K562 (cell line): ENCODE data around the gene WDFY2. TPM values are rescaled to one million over a fixed set of nuclear protein-coding genes. Genes with fewer than 3 reads are reported as not detected.

Source experiments
- ATAC-seq: fragments of 200-7000 bp; cut with Tn5 transposase; 3 replicates; pipeline ENCODE4 v1.9.1; 2020; ENCODE audit warnings: moderate library complexity
- BruUV-seq: library from RNA; stranded (reverse); fragments of 400-500 nt; replicated peaks from 2 replicates; lab custom pipeline; 2021; lab: Mats Ljungman, UMichigan
- CTCF ChIA-PET: fragments of 300-600 bp; formaldehyde crosslinking; extraction: SDS; loops from one replicate; lab custom pipeline; 2021; ENCODE audit warnings: low intra/inter-chr PET ratio; lab: Yijun Ruan, JAX
- POLR2A ChIA-PET: fragments of 300-600, 350-650 bp; sonication (Branson Sonifier 250); formaldehyde crosslinking; extraction: SDS; loops from one replicate; lab custom pipeline; 2021; ENCODE audit warnings: antibody characterized with exemption, inconsistent platforms; lab: Yijun Ruan, JAX
- DNase-seq, 4 experiments: peaks; one replicate each; pipeline versions ENCODE4 v3.0.0 to v3.0.0-alpha.2; 2011 to 2018; ENCODE audit warnings: low spot score in 3 of 4, mixed read lengths in 3 of 4; ENCODE audit errors: extremely low read depth in 1 of 4
- FAIRE-seq: peaks from 2 replicates; lab custom pipeline; 2011; peaks lifted over from hg19 to GRCh38; lab: Jason Lieb, UNC
- H2AFZ ChIP-seq: 2 replicates; pipeline ENCODE4 v1.6.0; 2011; ENCODE audit warnings: low read depth, low read length, control low read depth, inconsistent platforms
- H3K27ac ChIP-seq: fragments of 200-600 bp; 3 replicates; pipeline ENCODE4 v1.8.0; 2011; ENCODE audit warnings: low read depth, mild to moderate bottlenecking, control low read depth, inconsistent platforms, low read length, moderate library complexity, mixed read lengths; ENCODE audit errors: extremely low read depth
- H3K27me3 ChIP-seq, 2 experiments: fragments of 300-600 bp in 1 of 2; 2 replicates in 1 of 2; 3 replicates in 1 of 2; pipeline versions ENCODE4 v1.6.0 to v1.8.0; 2011; ENCODE audit warnings: inconsistent platforms in 2 of 2, low read length in 2 of 2, mild to moderate bottlenecking in 1 of 2, mixed read lengths in 1 of 2, moderate library complexity in 1 of 2; ENCODE audit not compliant: control insufficient read depth in 2 of 2, insufficient read depth in 2 of 2
- H3K36me3 ChIP-seq: fragments of 300-600 bp; 3 replicates; pipeline ENCODE4 v1.8.0; 2011; ENCODE audit warnings: mild to moderate bottlenecking, low read length, inconsistent platforms; ENCODE audit not compliant: control insufficient read depth, insufficient read depth
- H3K4me1 ChIP-seq, 2 experiments: fragments of 200-600 bp in 1 of 2; replicated peaks in 1 of 2; 2 replicates in 1 of 2; 3 replicates in 1 of 2; pipeline versions ENCODE4 v1.5.1 to v1.8.0; 2011; ENCODE audit warnings: inconsistent platforms in 2 of 2, low read length in 2 of 2, mild to moderate bottlenecking in 1 of 2, mixed read lengths in 1 of 2, moderate library complexity in 1 of 2; ENCODE audit not compliant: control insufficient read depth in 2 of 2, insufficient read depth in 2 of 2
- H3K4me2 ChIP-seq: 2 replicates; pipeline ENCODE4 v1.6.1; 2011; ENCODE audit warnings: low read length, control low read depth, inconsistent platforms, mixed read lengths; ENCODE audit not compliant: insufficient read depth
- H3K4me3 ChIP-seq: fragments of 200-600 bp; sonication (generic), shearing (Covaris generic); 2 replicates; pipeline ENCODE4 v1.5.1; 2016; ENCODE audit warnings: control low read depth, inconsistent platforms
- H3K79me2 ChIP-seq: fragments of 200-600 bp; 3 replicates; pipeline ENCODE4 v1.8.0; 2011; ENCODE audit warnings: low read length, inconsistent platforms; ENCODE audit not compliant: control insufficient read depth, insufficient read depth
- H3K9ac ChIP-seq, 2 experiments: 2 replicates each; pipeline versions ENCODE4 v1.6.0 to v1.6.1; 2011; ENCODE audit warnings: low read depth in 2 of 2, low read length in 2 of 2, control low read depth in 1 of 2, inconsistent platforms in 1 of 2, mild to moderate bottlenecking in 1 of 2, mixed read lengths in 1 of 2; ENCODE audit not compliant: insufficient read depth in 1 of 2
- H3K9me1 ChIP-seq: one replicate; pipeline ENCODE4 v1.6.0; 2011; ENCODE audit warnings: inconsistent platforms, mild to moderate bottlenecking, low read length, moderate library complexity; ENCODE audit not compliant: control insufficient read depth, insufficient read depth
- H3K9me3 ChIP-seq: replicated peaks from 2 replicates; pipeline ENCODE4 v1.5.1; 2011; ENCODE audit warnings: low read depth, low read length, inconsistent platforms; ENCODE audit not compliant: control insufficient read depth, insufficient read depth
- H4K20me1 ChIP-seq: replicated peaks from 2 replicates; pipeline ENCODE4 v1.6.1; 2011; ENCODE audit warnings: low read length, inconsistent platforms, mixed read lengths; ENCODE audit not compliant: control insufficient read depth, insufficient read depth
- CEBPZ ChIP-seq: fragments of 150-350 bp; IDR thresholded peaks from 2 replicates; pipeline ENCODE4 v1.6.1; 2014; ENCODE audit warnings: low read depth, mild to moderate bottlenecking, low read length, borderline replicate concordance
- HDGF ChIP-seq: fragments of 450-650 bp; IDR thresholded peaks from 2 replicates; pipeline ENCODE4 v1.6.1; 2016
- MEIS2 ChIP-seq: fragments of 450-650 bp; IDR thresholded peaks from 2 replicates; pipeline ENCODE4 v1.6.1; 2014; ENCODE audit warnings: mild to moderate bottlenecking; ENCODE audit not compliant: partially characterized antibody
- MNT ChIP-seq, 2 experiments: fragments of 450-650 bp; conservative IDR thresholded peaks; 2 replicates each; pipeline ENCODE4 v1.6.1; 2017; ENCODE audit warnings: mild to moderate bottlenecking in 2 of 2, moderate library complexity in 2 of 2
- PBX2 ChIP-seq, 2 experiments: IDR thresholded peaks in 1 of 2; conservative IDR thresholded peaks in 1 of 2; 2 replicates each; pipeline ENCODE4 v1.6.1; 2016; ENCODE audit warnings: low read depth in 2 of 2, mild to moderate bottlenecking in 1 of 2, missing compliant biosample characterization in 1 of 2, missing genetic modification characterization in 1 of 2, moderate library complexity in 1 of 2
- RBM14 ChIP-seq: fragments of 200-400 bp; formaldehyde crosslinking; IDR thresholded peaks from 2 replicates; pipeline ENCODE4 v1.6.1; 2018; ENCODE audit warnings: low read depth, mild to moderate bottlenecking, low read length, moderate library complexity, borderline replicate concordance; ENCODE audit not compliant: insufficient read depth
- SLC30A9 ChIP-seq: fragments of 250-450 bp; sonication (Bioruptor Pico); IDR thresholded peaks from 2 replicates; pipeline ENCODE4 v1.8.0; 2022; ENCODE audit warnings: mild to moderate bottlenecking, moderate library complexity
- TCFL5 ChIP-seq: fragments of 250-450 bp; sonication (Bioruptor Pico); conservative IDR thresholded peaks from 2 replicates; pipeline ENCODE4 v1.6.1; 2021; ENCODE audit warnings: mild to moderate bottlenecking, moderate library complexity, matching md5 sums
- VEZF1 ChIP-seq: fragments of 200-800 bp; sonication (Bioruptor generic); IDR thresholded peaks from 2 replicates; pipeline ENCODE4 v1.6.1; 2017; ENCODE audit warnings: missing genetic modification characterization, missing compliant biosample characterization
- ZC3H4 ChIP-seq: sonication (generic); formaldehyde crosslinking; IDR thresholded peaks from 2 replicates; pipeline ENCODE4 v1.9.0; 2021; ENCODE audit warnings: missing genetic modification reagents, borderline replicate concordance
- ZNF133 ChIP-seq: fragments of 250-450 bp; sonication (Bioruptor Pico); IDR thresholded peaks from 2 replicates; pipeline ENCODE4 v1.4.0; 2020; ENCODE audit warnings: mild to moderate bottlenecking
- ZNF75A ChIP-seq: fragments of 450-650 bp; formaldehyde crosslinking; IDR thresholded peaks from 2 replicates; pipeline ENCODE4 v1.4.0; 2020; ENCODE audit warnings: mild to moderate bottlenecking
- WGBS: fragments of 100-300 bp; shearing (Covaris generic); methylation state at CpG from one replicate; pipeline ENCODE4 v1.1.6; 2016; ENCODE audit warnings: low coverage, mixed read lengths; ENCODE audit not compliant: insufficient coverage; ENCODE audit errors: missing lambda C conversion rate; 5-methylcytosine and 5-hydroxymethylcytosine counted together
- in situ Hi-C: fragments of 300-500 bp; cut with MboI; formaldehyde crosslinking; loops from 4 replicates; pipeline ENCODE4 v1.15.0; 2018; ENCODE audit warnings: inconsistent platforms, mixed read lengths
- intact Hi-C: fragments of 100-400 bp; cut with micrococcal nuclease; formaldehyde crosslinking; loops from 2 replicates; pipeline ENCODE4 v1.14.2; 2022
- polyA plus RNA-seq, 8 experiments: library from polyadenylated mRNA; depleted of rRNA in 4 of 8; stranded (reverse) in 5 of 8; unstranded in 3 of 8; fragments of >200 nt; fragmentation: Nextera tagmentation in 2 of 8; fragmentation: Illumina TruSeq in 1 of 8; extraction: Ambion mirVana in 2 of 8; extraction: Trizol in 1 of 8; gene quantifications; 2 replicates each; pipeline versions ENCODE4 v1.2.1 to v1.2.3, GENCODE V29; 2011 to 2014; ENCODE audit warnings: inconsistent platforms in 1 of 8, missing spikeins in 1 of 8
- total RNA-seq, 7 experiments: library from RNA; depleted of rRNA in 6 of 7; stranded (reverse); fragments of >200 nt in 6 of 7; fragmentation: Illumina TruSeq in 2 of 7; extraction: Trizol in 2 of 7; gene quantifications; 2 replicates each; pipeline versions ENCODE4 v1.2.1 to v1.2.3, GENCODE V29; 2011 to 2021; ENCODE audit warnings: low replicate concordance in 1 of 7

The WDFY2 gene
- total and polyA plus RNA-seq, 9 of the 15 experiments (the other 6 are each of a cell fraction or from before 2014, with no cell fraction given): 0.66 to 6.4 (median 4.4) TPM

- ChIA-PET CTCF (no interaction called here), POLR2A (no interaction called here)
- intact Hi-C loops: no loop called here
- WGBS: 4% methylated on average over 8 of the region's 11 CpGs
- BruUV-seq: no TSS peak
- no peak for FAIRE-seq
- no peak for ATAC-seq
- no peaks in the 10 kb centered on the region; a peak in 1 of 5 replicates for H3K4me1 ChIP-seq
- H3K9me1 ChIP-seq: no peaks in the 10 kb centered on the region
- peaks cover 0 to 15% of the 10 kb centered on the region in 2 experiments; a peak in 3 of 5 replicates for H3K27me3 ChIP-seq
- H3K9me3 ChIP-seq: no peaks in the 10 kb centered on the region
- no peak for DNase-seq
- no peak overlapping the region for H3K4me3 ChIP-seq
- no peak for TF ChIP-seq RBM14
- no peak for TF ChIP-seq TCFL5
- no peak for TF ChIP-seq PBX2 (CRISPR knock-in tag; IDR thresholded peaks at IDR 0.05; ENCODE audit: low read depth)
- peak; percentile 79 for TF ChIP-seq PBX2 (tag; conservative IDR thresholded peaks at IDR 0.05; ENCODE audit: low read depth)
- TF ChIP-seq CEBPZ: no peak
- no peak for TF ChIP-seq MNT (conservative IDR thresholded peaks at IDR 0.05)
- no peak for TF ChIP-seq ZNF133 (CRISPR knock-in tag)
- TF ChIP-seq ZC3H4 (CRISPR knock-in tag): no peak
- TF ChIP-seq VEZF1 (CRISPR knock-in tag): no peak
- no peak for TF ChIP-seq ZNF75A (CRISPR knock-in tag)
- TF ChIP-seq SLC30A9 (CRISPR knock-in tag): no peak
- no peak for TF ChIP-seq HDGF
- TF ChIP-seq MEIS2: peak; percentile 47
- no peak overlapping the region for H3K4me2 ChIP-seq
- in situ Hi-C loops: no loop called here
- H3K79me2 ChIP-seq: no peaks in the 10 kb centered on the region
- no peak overlapping the region for H3K9ac ChIP-seq
- no peak overlapping the region for H2AFZ ChIP-seq
- no peaks in the 10 kb centered on the region for H4K20me1 ChIP-seq
- H3K36me3 ChIP-seq: no peaks in the 10 kb centered on the region
- no peak overlapping the region for H3K27ac ChIP-seq
Observed at GRCh38 chr13:51778392-51778791, 194.1 kb downstream of the WDFY2 start.
